HepG2 (cell line): ENCODE data around the gene GCLC. TPM values are rescaled to one million over a fixed set of nuclear protein-coding genes. Genes with fewer than 3 reads are reported as not detected.

Source experiments
- ATAC-seq: fragments of 200-7000 bp; cut with Tn5 transposase; 3 replicates; pipeline ENCODE4 v1.9.1; 2020; ENCODE audit warnings: mild to moderate bottlenecking, moderate library complexity
- BruUV-seq: library from RNA; stranded (reverse); fragments of 400-500 nt; replicated peaks from 2 replicates; lab custom pipeline; 2021; lab: Mats Ljungman, UMichigan
- CTCF ChIA-PET: fragments of 300-600 bp; formaldehyde crosslinking; extraction: SDS; loops from one replicate; lab custom pipeline; 2021; ENCODE audit warnings: low total read pairs, inconsistent platforms, low intra/inter-chr PET ratio; lab: Yijun Ruan, JAX
- POLR2A ChIA-PET: fragments of 350-600 bp; sonication (Branson Sonifier 250); formaldehyde crosslinking; loops from one replicate; lab custom pipeline; 2020; ENCODE audit warnings: antibody characterized with exemption, inconsistent platforms; lab: Yijun Ruan, JAX
- DNase-seq: peaks from one replicate; pipeline ENCODE4 v3.0.0-alpha.2; 2015; ENCODE audit warnings: low spot score
- FAIRE-seq: peaks from 3 replicates; lab custom pipeline; 2011; peaks lifted over from hg19 to GRCh38; lab: Jason Lieb, UNC
- H2AFZ ChIP-seq: one replicate; pipeline ENCODE4 v1.6.1; 2011; ENCODE audit warnings: low read length, inconsistent platforms
- H3K27ac ChIP-seq: fragments of 300-600 bp; 3 replicates; pipeline ENCODE4 v1.8.0; 2011; ENCODE audit warnings: mixed run types, mild to moderate bottlenecking, mixed read lengths, low read length, inconsistent platforms; ENCODE audit not compliant: insufficient read depth; ENCODE audit errors: extremely low read length
- H3K27me3 ChIP-seq, 2 experiments: fragments of 200-600 bp in 1 of 2; 2 replicates in 1 of 2; 3 replicates in 1 of 2; pipeline versions ENCODE4 v1.6.0 to v1.8.0; 2011; ENCODE audit warnings: low read length in 2 of 2, mild to moderate bottlenecking in 2 of 2, moderate library complexity in 2 of 2, inconsistent platforms in 1 of 2; ENCODE audit not compliant: insufficient read depth in 2 of 2, control insufficient read depth in 1 of 2
- H3K36me3 ChIP-seq, 2 experiments: fragments of 200-600 bp in 1 of 2; replicated peaks in 1 of 2; 2 replicates in 1 of 2; 3 replicates in 1 of 2; pipeline versions ENCODE4 v1.5.1 to v1.8.0; 2011; ENCODE audit warnings: low read length in 2 of 2, inconsistent platforms in 1 of 2; ENCODE audit not compliant: insufficient read depth in 2 of 2, control insufficient read depth in 1 of 2
- H3K4me1 ChIP-seq: 2 replicates; pipeline ENCODE4 v1.5.1; 2012; ENCODE audit warnings: low read length, inconsistent platforms; ENCODE audit not compliant: insufficient read depth
- H3K4me2 ChIP-seq: 2 replicates; pipeline ENCODE4 v1.6.0; 2011; ENCODE audit warnings: low read depth, low read length, inconsistent platforms
- H3K4me3 ChIP-seq, 3 experiments: fragments of 200-600 bp in 1 of 3; sonication (generic), shearing (Covaris generic) in 1 of 3; replicated peaks in 1 of 3; 2 replicates each; pipeline ENCODE4 v1.5.1; 2011 to 2016; ENCODE audit warnings: low read length in 3 of 3, inconsistent platforms in 2 of 3, low read depth in 2 of 3, mild to moderate bottlenecking in 2 of 3, control low read depth in 1 of 3, mixed read lengths in 1 of 3; ENCODE audit not compliant: insufficient read depth in 1 of 3
- H3K79me2 ChIP-seq: one replicate; pipeline ENCODE4 v1.6.1; 2011; ENCODE audit warnings: low read length, inconsistent platforms; ENCODE audit not compliant: insufficient read depth
- H3K9ac ChIP-seq: 2 replicates; pipeline ENCODE4 v1.6.0; 2011; ENCODE audit warnings: mild to moderate bottlenecking, low read depth, low read length, inconsistent platforms; ENCODE audit not compliant: insufficient read depth
- H3K9me3 ChIP-seq: 2 replicates; pipeline ENCODE4 v1.5.1; 2012; ENCODE audit warnings: mild to moderate bottlenecking, low read length
- H4K20me1 ChIP-seq: 2 replicates; pipeline ENCODE4 v1.6.0; 2011; ENCODE audit warnings: inconsistent platforms, mild to moderate bottlenecking, low read length, moderate library complexity; ENCODE audit not compliant: insufficient read depth
- ATF3 ChIP-seq: sonication (generic); formaldehyde crosslinking; IDR thresholded peaks from 2 replicates; pipeline ENCODE4 v1.4.0; 2020; ENCODE audit warnings: missing genetic modification reagents
- CEBPG ChIP-seq: IDR thresholded peaks from 2 replicates; pipeline ENCODE4 v1.6.1; 2016
- DRAP1 ChIP-seq: IDR thresholded peaks from 2 replicates; pipeline ENCODE4 v1.6.1; 2016; ENCODE audit warnings: missing genetic modification reagents, missing compliant biosample characterization
- EP300 ChIP-seq, 3 experiments: sonication (generic) in 1 of 3; formaldehyde crosslinking in 1 of 3; IDR thresholded peaks; 2 replicates each; pipeline versions ENCODE4 v1.5.1 to v1.6.1; 2011 to 2020; ENCODE audit warnings: low read depth in 2 of 3, low read length in 2 of 3, borderline replicate concordance in 1 of 3, improper control_type of control experiment in 1 of 3, mild to moderate bottlenecking in 1 of 3, missing genetic modification reagents in 1 of 3, moderate library complexity in 1 of 3
- HOXD1 ChIP-seq: sonication (generic); formaldehyde crosslinking; IDR thresholded peaks from 2 replicates; pipeline ENCODE4 v1.5.0; 2020; ENCODE audit warnings: missing genetic modification reagents
- MED1 ChIP-seq: sonication (generic); formaldehyde crosslinking; IDR thresholded peaks from 2 replicates; pipeline ENCODE4 v1.4.0; 2020; ENCODE audit warnings: missing genetic modification reagents
- NFYB ChIP-seq: sonication (generic); formaldehyde crosslinking; IDR thresholded peaks from 2 replicates; pipeline ENCODE4 v1.4.0; 2020; ENCODE audit warnings: missing genetic modification reagents
- SNAI1 ChIP-seq: sonication (generic); formaldehyde crosslinking; IDR thresholded peaks from 2 replicates; pipeline ENCODE4 v1.5.0; 2020; ENCODE audit warnings: mild to moderate bottlenecking, missing genetic modification reagents, borderline replicate concordance
- SP140L ChIP-seq: sonication (generic); formaldehyde crosslinking; IDR thresholded peaks from 2 replicates; pipeline ENCODE4 v1.4.0; 2020; ENCODE audit warnings: missing genetic modification reagents, borderline replicate concordance
- ZNF124 ChIP-seq: sonication (generic); formaldehyde crosslinking; IDR thresholded peaks from 2 replicates; pipeline ENCODE4 v1.4.0; 2020; ENCODE audit warnings: missing genetic modification reagents
- ZNF24 ChIP-seq: fragments of 450-650 bp; IDR thresholded peaks from 2 replicates; pipeline ENCODE4 v1.6.1; 2017; ENCODE audit warnings: antibody characterized with exemption, mild to moderate bottlenecking
- ZNF430 ChIP-seq: sonication (generic); formaldehyde crosslinking; IDR thresholded peaks from 2 replicates; pipeline ENCODE4 v1.9.0; 2021; ENCODE audit warnings: mild to moderate bottlenecking, missing genetic modification reagents
- ZNF572 ChIP-seq: sonication (generic); formaldehyde crosslinking; IDR thresholded peaks from 2 replicates; pipeline ENCODE4 v1.5.1; 2020; ENCODE audit warnings: mild to moderate bottlenecking, missing genetic modification reagents
- ZNF639 ChIP-seq: conservative IDR thresholded peaks from 2 replicates; pipeline ENCODE4 v1.6.1; 2018; ENCODE audit warnings: missing genetic modification reagents
- ZNF710 ChIP-seq: sonication (generic); formaldehyde crosslinking; IDR thresholded peaks from 2 replicates; pipeline ENCODE4 v1.5.0; 2020; ENCODE audit warnings: mild to moderate bottlenecking, missing genetic modification reagents, borderline replicate concordance
- ZNF782 ChIP-seq: sonication (generic); formaldehyde crosslinking; IDR thresholded peaks from 2 replicates; pipeline ENCODE4 v1.4.0; 2020; ENCODE audit warnings: missing genetic modification reagents, mild to moderate bottlenecking, borderline replicate concordance
- WGBS: methylation state at CpG from one replicate; pipeline ENCODE4 v1.1.6; 2017; ENCODE audit warnings: low lambda C conversion rate; 5-methylcytosine and 5-hydroxymethylcytosine counted together
- in situ Hi-C: cut with HindIII; loops from 2 replicates; pipeline ENCODE4 v1.10.0; 2017; ENCODE audit warnings: low pct_unique_long_range_greater_than_20kb; ENCODE audit not compliant: extremely low pct_ligation_motif_present
- intact Hi-C: fragments of 100-400 bp; cut with micrococcal nuclease; formaldehyde crosslinking; loops from one replicate; pipeline ENCODE4 v1.10.0; 2022; ENCODE audit not compliant: unreplicated experiment
- polyA plus RNA-seq, 8 experiments: library from polyadenylated mRNA; depleted of rRNA in 3 of 8; stranded (reverse) in 7 of 8; unstranded in 1 of 8; fragments of >200 nt; fragmentation: Illumina TruSeq in 4 of 8; extraction: Trizol in 4 of 8; gene quantifications; 2 replicates each; pipeline versions ENCODE4 v1.2.1 to v1.2.3, GENCODE V29; 2011 to 2016; ENCODE audit warnings: low read depth in 4 of 8, missing spikeins in 1 of 8, mixed read lengths in 1 of 8; ENCODE audit not compliant: insufficient read depth in 1 of 8
- total RNA-seq, 5 experiments: library from RNA; depleted of rRNA; stranded (reverse); fragments of >200 nt; fragmentation: Illumina TruSeq; extraction: Trizol; gene quantifications; 2 replicates each; pipeline ENCODE4 v1.2.3, GENCODE V29; 2016; ENCODE audit warnings: low read depth in 1 of 5
- TF ChIP-seq, protein P1 (sequence below): sonication (generic); formaldehyde crosslinking; IDR thresholded peaks from 2 replicates; pipeline ENCODE4 v1.4.0; 2020; ENCODE audit warnings: missing genetic modification reagents; ENCODE audit errors: not compliant biosample characterization
- TF ChIP-seq, protein P2 (sequence below): sonication (generic); formaldehyde crosslinking; IDR thresholded peaks from 2 replicates; pipeline ENCODE4 v1.5.0; 2020; ENCODE audit warnings: missing genetic modification reagents, mild to moderate bottlenecking, borderline replicate concordance

Gene GCLC
- total and polyA plus RNA-seq, 2 of the 13 experiments (the other 11 are each of a cell fraction or from before 2014, with no cell fraction given): 35.3 to 84.6 TPM

- under 1% methylated on average over 17 of the region's 24 CpGs for WGBS
- ATAC-seq (peak; percentile 9), DNase-seq (no peak), FAIRE-seq (no peak)
- Histone ChIP-seq H3K27me3 (no peaks in the 10 kb centered on the region; a peak in 1 of 5 replicates), H3K79me2 (peaks cover 60% of the 10 kb centered on the region), H3K9ac (peak overlapping the region; percentile 94), H3K4me2 (peak overlapping the region; percentile 91), H3K4me1 (peaks cover 74% of the 10 kb centered on the region), H3K9me3 (no peaks in the 10 kb centered on the region), H3K4me3 (peak overlapping the region; percentile 91 to 99 (median 97)), H3K27ac (peak overlapping the region; percentile 97), H2AFZ (no peak overlapping the region), H3K36me3 (peaks cover 0 to 18% of the 10 kb centered on the region in 2 experiments; a peak in 2 of 5 replicates), H4K20me1 (peaks cover 25% of the 10 kb centered on the region)
- in situ Hi-C loops: no loop called here
- intact Hi-C loops: loop anchor here (1.0 to 2.0 kb wide), 4 partner anchors 107 to 251 kb away; partner anchors contain the start of gene LRRC1
- CTCF ChIA-PET: interaction anchor here (1.7 to 2.5 kb wide), 2 partner anchors 108 to 182 kb away, joined by 8 to 39 read pairs; no protein-coding TSS in a partner anchor
- no TSS peak for BruUV-seq
- POLR2A ChIA-PET: interaction anchor here (1.5 to 4.0 kb wide), 9 partner anchors 12 to 250 kb away, joined by 5 to 52 read pairs (median 9); partner anchors contain the start of gene LRRC1
- TF ChIP-seq ZNF639: no peak
- no peak for TF ChIP-seq ZNF24
- TF ChIP-seq ZNF782 (CRISPR knock-in tag): no peak
- TF ChIP-seq HOXD1 (CRISPR knock-in tag): no peak
- 0 out of 4 replicates have a peak, but pooled peaks of 1 of the 2 experiments have one; percentile 2 for TF ChIP-seq EP300 (IDR thresholded peaks at IDR 0.05; ENCODE audit: low read depth in 2 of 2, low read length in 2 of 2)
- no peak for TF ChIP-seq EP300 (CRISPR knock-in tag; IDR thresholded peaks at IDR 0.05; ENCODE audit: borderline replicate concordance)
- no peak for TF ChIP-seq DRAP1
- TF ChIP-seq ZNF710: peak; percentile 84; the same call in 1 of the 2 replicates
- no peak for TF ChIP-seq MED1 (CRISPR knock-in tag)
- peak; percentile 76; the same call in 1 of the 2 replicates for TF ChIP-seq ZNF572 (CRISPR knock-in tag)
- peak; percentile 87; the same call in 1 of the 2 replicates for TF ChIP-seq ZNF430 (CRISPR knock-in tag)
- TF ChIP-seq SP140L (CRISPR knock-in tag): peak; percentile 14; the same call in 1 of the 2 replicates
- TF ChIP-seq ZNF124 (CRISPR knock-in tag): peak; percentile 61; the same call in 1 of the 2 replicates
- TF ChIP-seq SNAI1 (CRISPR knock-in tag): peak; percentile 52; the same call in 1 of the 2 replicates
- peak; percentile 44; the same call in 1 of the 2 replicates for TF ChIP-seq ATF3 (CRISPR knock-in tag)
- TF ChIP-seq, protein P1, sequence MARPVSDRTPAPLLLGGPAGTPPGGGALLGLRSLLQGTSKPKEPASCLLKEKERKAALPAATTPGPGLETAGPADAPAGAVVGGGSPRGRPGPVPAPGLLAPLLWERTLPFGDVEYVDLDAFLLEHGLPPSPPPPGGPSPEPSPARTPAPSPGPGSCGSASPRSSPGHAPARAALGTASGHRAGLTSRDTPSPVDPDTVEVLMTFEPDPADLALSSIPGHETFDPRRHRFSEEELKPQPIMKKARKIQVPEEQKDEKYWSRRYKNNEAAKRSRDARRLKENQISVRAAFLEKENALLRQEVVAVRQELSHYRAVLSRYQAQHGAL: no peak
- TF ChIP-seq, protein P2, sequence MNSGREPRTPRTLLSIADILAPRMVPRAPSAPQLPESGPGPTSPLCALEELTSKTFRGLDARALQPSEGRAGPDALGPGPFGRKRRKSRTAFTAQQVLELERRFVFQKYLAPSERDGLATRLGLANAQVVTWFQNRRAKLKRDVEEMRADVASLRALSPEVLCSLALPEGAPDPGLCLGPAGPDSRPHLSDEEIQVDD (CRISPR knock-in tag): no peak
- TF ChIP-seq NFYB (CRISPR knock-in tag): 0 out of 2 replicates have a peak, but pooled peaks have one; percentile 11
- 0 out of 2 replicates have a peak, but pooled peaks have one; percentile 3 for TF ChIP-seq CEBPG (CRISPR knock-in tag)
These were observed 758 bp downstream of the GCLC start for GRCh38 chr6:53544217-53544469.
